K562 (cell line): ENCODE measurements around the gene DPT. TPM values are rescaled to one million over a fixed set of nuclear protein-coding genes. Genes with fewer than 3 reads are reported as not detected.

Experiments used
- ATAC-seq: fragments of 200-7000 bp; cut with Tn5 transposase; 3 replicates; pipeline ENCODE4 v1.9.1; 2020; ENCODE audit warnings: moderate library complexity
- BruUV-seq: library from RNA; stranded (reverse); fragments of 400-500 nt; replicated peaks from 2 replicates; lab custom pipeline; 2021; lab: Mats Ljungman, UMichigan
- CTCF ChIA-PET: fragments of 300-600 bp; formaldehyde crosslinking; extraction: SDS; loops from one replicate; lab custom pipeline; 2021; ENCODE audit warnings: low intra/inter-chr PET ratio; lab: Yijun Ruan, JAX
- POLR2A ChIA-PET: fragments of 300-600, 350-650 bp; sonication (Branson Sonifier 250); formaldehyde crosslinking; extraction: SDS; loops from one replicate; lab custom pipeline; 2021; ENCODE audit warnings: antibody characterized with exemption, inconsistent platforms; lab: Yijun Ruan, JAX
- DNase-seq, 4 experiments: peaks; one replicate each; pipeline versions ENCODE4 v3.0.0 to v3.0.0-alpha.2; 2011 to 2018; ENCODE audit warnings: low spot score in 3 of 4, mixed read lengths in 3 of 4; ENCODE audit errors: extremely low read depth in 1 of 4
- FAIRE-seq: peaks from 2 replicates; lab custom pipeline; 2011; peaks lifted over from hg19 to GRCh38; lab: Jason Lieb, UNC
- H2AFZ ChIP-seq: 2 replicates; pipeline ENCODE4 v1.6.0; 2011; ENCODE audit warnings: low read depth, low read length, control low read depth, inconsistent platforms
- H3K27ac ChIP-seq: fragments of 200-600 bp; 3 replicates; pipeline ENCODE4 v1.8.0; 2011; ENCODE audit warnings: low read depth, mild to moderate bottlenecking, control low read depth, inconsistent platforms, low read length, moderate library complexity, mixed read lengths; ENCODE audit errors: extremely low read depth
- H3K27me3 ChIP-seq, 2 experiments: fragments of 300-600 bp in 1 of 2; 2 replicates in 1 of 2; 3 replicates in 1 of 2; pipeline versions ENCODE4 v1.6.0 to v1.8.0; 2011; ENCODE audit warnings: inconsistent platforms in 2 of 2, low read length in 2 of 2, mild to moderate bottlenecking in 1 of 2, mixed read lengths in 1 of 2, moderate library complexity in 1 of 2; ENCODE audit not compliant: control insufficient read depth in 2 of 2, insufficient read depth in 2 of 2
- H3K36me3 ChIP-seq: fragments of 300-600 bp; 3 replicates; pipeline ENCODE4 v1.8.0; 2011; ENCODE audit warnings: mild to moderate bottlenecking, low read length, inconsistent platforms; ENCODE audit not compliant: control insufficient read depth, insufficient read depth
- H3K4me1 ChIP-seq, 2 experiments: fragments of 200-600 bp in 1 of 2; replicated peaks in 1 of 2; 2 replicates in 1 of 2; 3 replicates in 1 of 2; pipeline versions ENCODE4 v1.5.1 to v1.8.0; 2011; ENCODE audit warnings: inconsistent platforms in 2 of 2, low read length in 2 of 2, mild to moderate bottlenecking in 1 of 2, mixed read lengths in 1 of 2, moderate library complexity in 1 of 2; ENCODE audit not compliant: control insufficient read depth in 2 of 2, insufficient read depth in 2 of 2
- H3K4me2 ChIP-seq: 2 replicates; pipeline ENCODE4 v1.6.1; 2011; ENCODE audit warnings: low read length, control low read depth, inconsistent platforms, mixed read lengths; ENCODE audit not compliant: insufficient read depth
- H3K4me3 ChIP-seq: fragments of 200-600 bp; sonication (generic), shearing (Covaris generic); 2 replicates; pipeline ENCODE4 v1.5.1; 2016; ENCODE audit warnings: control low read depth, inconsistent platforms
- H3K79me2 ChIP-seq: fragments of 200-600 bp; 3 replicates; pipeline ENCODE4 v1.8.0; 2011; ENCODE audit warnings: low read length, inconsistent platforms; ENCODE audit not compliant: control insufficient read depth, insufficient read depth
- H3K9ac ChIP-seq, 2 experiments: 2 replicates each; pipeline versions ENCODE4 v1.6.0 to v1.6.1; 2011; ENCODE audit warnings: low read depth in 2 of 2, low read length in 2 of 2, control low read depth in 1 of 2, inconsistent platforms in 1 of 2, mild to moderate bottlenecking in 1 of 2, mixed read lengths in 1 of 2; ENCODE audit not compliant: insufficient read depth in 1 of 2
- H3K9me1 ChIP-seq: one replicate; pipeline ENCODE4 v1.6.0; 2011; ENCODE audit warnings: inconsistent platforms, mild to moderate bottlenecking, low read length, moderate library complexity; ENCODE audit not compliant: control insufficient read depth, insufficient read depth
- H3K9me3 ChIP-seq: replicated peaks from 2 replicates; pipeline ENCODE4 v1.5.1; 2011; ENCODE audit warnings: low read depth, low read length, inconsistent platforms; ENCODE audit not compliant: control insufficient read depth, insufficient read depth
- H4K20me1 ChIP-seq: replicated peaks from 2 replicates; pipeline ENCODE4 v1.6.1; 2011; ENCODE audit warnings: low read length, inconsistent platforms, mixed read lengths; ENCODE audit not compliant: control insufficient read depth, insufficient read depth
- ADNP ChIP-seq: fragments of 200-800 bp; sonication (Bioruptor generic); IDR thresholded peaks from 2 replicates; pipeline ENCODE4 v1.6.1; 2016; ENCODE audit warnings: missing genetic modification characterization, missing compliant biosample characterization
- ARHGAP35 ChIP-seq: fragments of 450-650 bp; IDR thresholded peaks from 2 replicates; pipeline ENCODE4 v1.6.1; 2018; ENCODE audit not compliant: partially characterized antibody
- ARID1B ChIP-seq: fragments of 450-650 bp; IDR thresholded peaks from 2 replicates; pipeline ENCODE4 v1.6.1; 2016; ENCODE audit warnings: antibody characterized with exemption, mild to moderate bottlenecking, inconsistent platforms
- ARNT ChIP-seq, 2 experiments: fragments of 450-650 bp; IDR thresholded peaks; 2 replicates each; pipeline ENCODE4 v1.6.1; 2016; ENCODE audit warnings: mild to moderate bottlenecking in 1 of 2
- ATF3 ChIP-seq, 2 experiments: fragments of 450-650 bp in 1 of 2; sonication (generic) in 1 of 2; formaldehyde crosslinking in 1 of 2; IDR thresholded peaks in 1 of 2; conservative IDR thresholded peaks in 1 of 2; 2 replicates each; pipeline versions ENCODE4 v1.6.1 to v1.8.1; 2016 to 2023; ENCODE audit warnings: mild to moderate bottlenecking in 2 of 2, moderate library complexity in 2 of 2, inconsistent platforms in 1 of 2, missing genetic modification reagents in 1 of 2
- CCNT2 ChIP-seq: IDR thresholded peaks from 2 replicates; pipeline ENCODE4 v1.6.1; 2011; ENCODE audit warnings: borderline replicate concordance, low read depth, mild to moderate bottlenecking, moderate library complexity, mixed read lengths, low read length; ENCODE audit not compliant: insufficient read length; ENCODE audit errors: extremely low read depth
- DLX4 ChIP-seq: fragments of 250-450 bp; sonication (Bioruptor Pico); IDR thresholded peaks from 2 replicates; pipeline ENCODE4 v1.6.1; 2021; ENCODE audit warnings: mild to moderate bottlenecking
- GTF3C2 ChIP-seq: IDR thresholded peaks from 3 replicates; pipeline ENCODE4 v1.6.1; 2011; ENCODE audit warnings: borderline replicate concordance, mild to moderate bottlenecking, moderate library complexity; ENCODE audit not compliant: insufficient read length; ENCODE audit errors: extremely low read depth
- HNRNPK ChIP-seq: fragments of 200-400 bp; formaldehyde crosslinking; IDR thresholded peaks from one replicate; pipeline ENCODE4 v1.6.1; 2018; ENCODE audit warnings: mild to moderate bottlenecking, low read depth, low read length; ENCODE audit not compliant: poor library complexity, severe bottlenecking
- POLR3G ChIP-seq: IDR thresholded peaks from 2 replicates; pipeline ENCODE4 v1.6.1; 2011; ENCODE audit not compliant: insufficient read length, insufficient replicate concordance; ENCODE audit errors: extremely low read depth
- SREBF1 ChIP-seq: fragments of 150-350 bp; IDR thresholded peaks from 2 replicates; pipeline ENCODE4 v1.6.1; 2014; ENCODE audit warnings: antibody characterized with exemption, low read depth, low read length, borderline replicate concordance
- THAP7 ChIP-seq: fragments of 250-450 bp; sonication (Bioruptor Pico); IDR thresholded peaks from 2 replicates; pipeline ENCODE4 v1.5.0; 2021
- WHSC1 ChIP-seq: IDR thresholded peaks from one replicate; pipeline ENCODE4 v1.6.1; 2012; ENCODE audit warnings: low read length, control low read depth, inconsistent platforms
- ZFP36 ChIP-seq: fragments of 150-350 bp; IDR thresholded peaks from 2 replicates; pipeline ENCODE4 v1.6.1; 2018; ENCODE audit warnings: low read length, low read depth; ENCODE audit not compliant: partially characterized antibody
- ZKSCAN3 ChIP-seq: fragments of 250-450 bp; sonication (Bioruptor Pico); IDR thresholded peaks from 2 replicates; pipeline ENCODE4 v1.4.0; 2020
- ZNF408 ChIP-seq: fragments of 250-450 bp; sonication (Bioruptor Pico); IDR thresholded peaks from 2 replicates; pipeline ENCODE4 v1.4.0; 2020; ENCODE audit warnings: low read depth, mild to moderate bottlenecking, moderate library complexity
- ZNF586 ChIP-seq: fragments of 450-650 bp; formaldehyde crosslinking; conservative IDR thresholded peaks from 2 replicates; pipeline ENCODE4 v1.4.0; 2020; ENCODE audit warnings: mild to moderate bottlenecking, moderate library complexity
- WGBS: fragments of 100-300 bp; shearing (Covaris generic); methylation state at CpG from one replicate; pipeline ENCODE4 v1.1.6; 2016; ENCODE audit warnings: low coverage, mixed read lengths; ENCODE audit not compliant: insufficient coverage; ENCODE audit errors: missing lambda C conversion rate; 5-methylcytosine and 5-hydroxymethylcytosine counted together
- in situ Hi-C: fragments of 300-500 bp; cut with MboI; formaldehyde crosslinking; loops from 4 replicates; pipeline ENCODE4 v1.15.0; 2018; ENCODE audit warnings: inconsistent platforms, mixed read lengths
- intact Hi-C: fragments of 100-400 bp; cut with micrococcal nuclease; formaldehyde crosslinking; loops from 2 replicates; pipeline ENCODE4 v1.14.2; 2022
- polyA plus RNA-seq, 8 experiments: library from polyadenylated mRNA; depleted of rRNA in 4 of 8; stranded (reverse) in 5 of 8; unstranded in 3 of 8; fragments of >200 nt; fragmentation: Nextera tagmentation in 2 of 8; fragmentation: Illumina TruSeq in 1 of 8; extraction: Ambion mirVana in 2 of 8; extraction: Trizol in 1 of 8; gene quantifications; 2 replicates each; pipeline versions ENCODE4 v1.2.1 to v1.2.3, GENCODE V29; 2011 to 2014; ENCODE audit warnings: inconsistent platforms in 1 of 8, missing spikeins in 1 of 8
- total RNA-seq, 7 experiments: library from RNA; depleted of rRNA in 6 of 7; stranded (reverse); fragments of >200 nt in 6 of 7; fragmentation: Illumina TruSeq in 2 of 7; extraction: Trizol in 2 of 7; gene quantifications; 2 replicates each; pipeline versions ENCODE4 v1.2.1 to v1.2.3, GENCODE V29; 2011 to 2021; ENCODE audit warnings: low replicate concordance in 1 of 7

Gene DPT
- total and polyA plus RNA-seq, 9 of the 15 experiments (the other 6 are each of a cell fraction or from before 2014, with no cell fraction given), result not detected

GRCh38 chr1:168706391-168706992 lies 22.5 kb downstream of the DPT start:
- WGBS, result 3% methylated on average over 3 of the region's 3 CpGs
- FAIRE-seq, result no peak
- Histone ChIP-seq H3K27me3 (peaks cover 2 to 3% of the 10 kb centered on the region in 2 experiments; a peak in 2 of 5 replicates), H3K27ac (no peak overlapping the region), H3K4me3 (no peak overlapping the region), H3K36me3 (no peaks in the 10 kb centered on the region), H2AFZ (no peak overlapping the region), H3K4me1 (no peaks in the 10 kb centered on the region), H3K9me1 (no peaks in the 10 kb centered on the region), H3K4me2 (no peak overlapping the region)
- CTCF ChIA-PET, result no interaction called here
- in situ Hi-C loops (no loop called here), intact Hi-C loops (no loop called here)
- DNase-seq, result no peak
- TF ChIP-seq SREBF1 (no peak), ARNT (IDR thresholded peaks at IDR 0.05) (no peak), DLX4 (CRISPR knock-in tag) (no peak), ZNF586 (CRISPR knock-in tag) (no peak), GTF3C2 (no peak), ZFP36 (no peak), CCNT2 (no peak), ATF3 (IDR thresholded peaks at IDR 0.05) (no peak), ATF3 (CRISPR knock-in tag; conservative IDR thresholded peaks at IDR 0.05) (no peak), WHSC1 (no peak), ARID1B (no peak), POLR3G (no peak), ARHGAP35 (no peak), ZNF408 (CRISPR knock-in tag) (no peak), ZKSCAN3 (CRISPR knock-in tag) (no peak), ADNP (tag) (no peak), HNRNPK (no peak), THAP7 (no peak)
- TF ChIP-seq, all 486 proteins: peak for 0
- BruUV-seq, result no TSS peak
- no peaks in the 10 kb centered on the region for H3K79me2 ChIP-seq
- H4K20me1 ChIP-seq, result no peaks in the 10 kb centered on the region
- no peaks in the 10 kb centered on the region for H3K9me3 ChIP-seq
- POLR2A ChIA-PET, result no interaction called here
- no peak for ATAC-seq
- H3K9ac ChIP-seq, result no peak overlapping the region
